NCI-H748 (cell line): ENCODE measurements around the gene FHIT.

Source experiments
- DNase-seq: peaks from one replicate; lab custom pipeline; 2025; ENCODE audit not compliant: unreplicated experiment; lab: John Stamatoyannopoulos, UW

The FHIT gene

GRCh38 chr3:59791774-59792308 is 1459.4 kb downstream of the FHIT start:
- DNase-seq = no peak

DNA sequence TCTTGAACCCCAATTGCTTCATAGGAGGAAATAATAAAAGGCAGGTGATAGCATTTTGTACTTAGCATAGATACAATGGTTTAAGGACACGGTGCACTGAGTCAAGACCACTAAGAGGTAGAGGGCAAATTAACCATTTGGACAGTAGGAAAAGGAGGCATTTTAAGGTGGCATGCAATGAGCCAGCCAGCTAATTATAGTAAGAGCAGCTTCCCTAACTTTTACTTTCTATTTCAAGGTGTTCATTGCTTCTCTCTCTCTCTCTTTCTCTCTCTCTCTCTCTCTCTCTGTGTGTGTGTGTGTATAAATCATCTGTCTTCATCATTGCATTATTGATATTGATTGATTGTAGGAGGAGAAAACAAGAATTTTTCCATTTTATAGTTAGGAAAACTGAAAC is 1461.0 kb downstream of the FHIT start:
- no peak for DNase-seq

DNA sequence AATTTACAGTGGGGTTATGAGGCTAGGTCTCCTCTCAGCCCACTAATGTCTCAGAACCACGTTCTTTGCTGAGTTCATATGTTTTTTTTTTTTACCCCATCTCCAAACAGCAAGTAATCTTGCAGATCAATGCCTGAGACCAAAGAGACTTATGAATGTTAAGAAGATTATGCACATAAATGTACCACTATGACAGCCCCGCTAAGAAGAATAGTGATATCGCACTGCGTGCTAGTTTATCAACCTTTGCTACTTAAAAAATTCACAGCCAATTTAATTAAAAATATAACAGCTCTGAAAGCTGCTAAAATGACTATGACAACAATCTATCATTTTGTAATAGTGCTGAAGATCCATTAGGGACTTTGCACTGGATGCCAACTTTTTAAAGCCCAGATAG is 1462.5 kb downstream of the FHIT start:
- no peak for DNase-seq

GRCh38 chr3:59788133-59788532 is 1463.1 kb downstream of the FHIT start:
- DNase-seq = no peak

GRCh38 chr3:59786374-59786773 is 1464.9 kb downstream of the FHIT start:
- no peak for DNase-seq

- DNase-seq = no peak
Observed at GRCh38 chr3:59784164-59784563, 1467.1 kb downstream of the FHIT start.

GRCh38 chr3:59783468-59783988 is 1467.7 kb downstream of the FHIT start:
- DNase-seq = no peak

GRCh38 chr3:59782664-59783063 is 1468.6 kb downstream of the FHIT start:
- DNase-seq = no peak

- no peak for DNase-seq
Observed at GRCh38 chr3:59780209-59780608, 1471.0 kb downstream of the FHIT start.

DNA sequence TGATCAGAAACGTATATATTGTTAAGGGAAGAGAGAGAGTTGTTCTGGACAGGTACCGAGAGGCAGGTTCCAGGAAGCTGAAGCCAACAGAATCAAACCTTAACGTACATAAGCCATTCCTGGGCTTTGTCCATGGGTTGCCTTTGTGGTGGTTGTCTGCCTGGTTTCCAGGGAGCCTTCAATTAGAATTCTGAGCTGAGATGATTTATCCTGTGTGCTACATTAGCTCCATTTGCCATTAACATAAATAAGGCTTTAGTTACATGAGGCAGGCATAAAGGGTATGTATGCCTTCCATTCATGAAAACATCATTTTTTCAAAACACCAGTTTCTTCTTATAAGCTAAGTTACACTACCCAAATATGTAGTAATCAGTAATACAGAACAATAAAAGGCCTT is 1472.0 kb downstream of the FHIT start:
- no peak for DNase-seq

GRCh38 chr3:59777667-59778077 is 1473.6 kb downstream of the FHIT start:
- no peak for DNase-seq

DNA sequence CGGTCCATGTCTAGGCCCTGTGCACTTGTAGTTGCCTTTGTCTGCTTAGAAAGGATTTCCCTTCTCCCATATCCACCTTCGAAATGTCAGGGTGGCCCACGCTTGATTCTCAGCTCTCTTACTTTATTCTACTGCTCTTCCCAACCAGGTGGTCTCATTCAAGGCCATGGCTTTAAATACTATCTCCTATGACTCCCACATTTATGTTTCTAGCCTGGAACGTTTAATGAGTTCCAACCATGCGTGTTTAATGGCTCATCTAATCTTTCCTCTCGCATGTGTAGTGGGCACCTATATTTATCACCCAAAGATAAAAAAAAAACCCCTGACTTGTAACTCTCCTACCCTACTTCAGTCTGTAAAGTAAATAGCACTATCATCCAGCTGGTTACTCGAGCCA is 1474.2 kb downstream of the FHIT start:
- no peak for DNase-seq

DNA sequence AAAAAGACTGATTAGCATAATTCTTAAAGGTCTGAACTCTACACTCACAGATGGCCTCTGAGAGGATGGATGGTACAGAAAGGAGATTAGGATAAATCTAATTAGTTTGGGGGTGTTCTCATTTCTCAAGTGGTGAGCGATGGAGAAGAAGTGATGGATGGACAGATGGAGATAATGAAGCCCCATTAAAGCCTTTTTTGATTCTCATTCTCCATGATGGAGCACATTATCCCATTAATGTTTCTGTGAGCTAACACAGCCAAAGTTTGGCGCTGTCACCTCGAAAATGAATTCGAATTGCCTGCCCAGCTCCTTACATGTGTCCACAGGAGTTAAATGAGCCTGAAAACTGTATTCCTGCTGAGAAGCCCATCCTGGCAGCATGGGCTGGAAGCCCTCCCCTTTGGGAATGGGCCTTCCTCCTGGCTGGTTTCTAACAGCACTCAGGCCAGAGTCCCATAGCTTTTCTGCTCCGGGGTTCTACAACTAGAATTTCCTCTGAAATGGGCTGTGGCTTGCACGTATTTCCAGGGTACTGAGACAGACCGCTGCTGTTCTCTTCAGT is 1475.4 kb downstream of the FHIT start:
- no peak for DNase-seq

DNA sequence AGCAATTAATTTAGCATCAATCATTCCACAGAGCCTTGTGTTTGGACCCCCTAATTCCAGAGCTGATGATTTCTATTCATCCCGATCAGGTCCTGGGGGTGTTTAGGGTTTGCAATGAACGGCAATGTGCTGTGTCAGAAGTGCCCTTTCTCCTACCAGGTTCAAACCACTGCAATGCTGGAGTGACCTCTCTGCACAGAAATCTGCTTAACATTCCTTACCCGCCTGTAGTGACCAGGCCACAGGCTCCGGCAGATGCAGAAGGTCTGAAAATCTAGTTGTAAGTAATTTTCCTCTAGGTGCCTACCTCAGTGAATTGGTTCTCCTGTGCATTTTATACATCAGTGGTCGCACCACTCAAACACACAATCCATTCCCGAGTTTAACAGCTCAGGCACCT is 1476.1 kb downstream of the FHIT start:
- DNase-seq = no peak

DNA sequence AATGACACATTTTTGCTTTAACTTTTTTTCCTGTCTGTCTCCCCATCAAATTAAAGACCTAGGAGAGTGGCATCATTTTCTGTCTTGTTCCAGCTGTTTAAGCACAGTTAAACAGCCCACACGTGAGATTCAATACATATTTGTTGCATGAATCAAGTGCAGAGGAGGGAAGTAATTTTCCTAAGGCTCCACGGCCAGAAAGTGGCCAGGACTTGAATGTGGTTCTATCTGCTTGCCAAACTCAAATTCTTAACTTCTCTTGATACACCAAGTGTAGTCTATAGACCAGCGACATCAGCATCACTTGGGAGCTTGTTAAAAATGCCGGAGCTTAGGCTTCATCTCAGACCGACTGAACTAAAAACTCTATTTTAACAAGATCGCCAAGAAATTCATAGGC is 1476.6 kb downstream of the FHIT start:
- DNase-seq = no peak

- no peak for DNase-seq
Observed at GRCh38 chr3:59774000-59774399, 1477.3 kb downstream of the FHIT start.

GRCh38 chr3:59772416-59773408 is 1478.5 kb downstream of the FHIT start:
- DNase-seq = no peak

DNA sequence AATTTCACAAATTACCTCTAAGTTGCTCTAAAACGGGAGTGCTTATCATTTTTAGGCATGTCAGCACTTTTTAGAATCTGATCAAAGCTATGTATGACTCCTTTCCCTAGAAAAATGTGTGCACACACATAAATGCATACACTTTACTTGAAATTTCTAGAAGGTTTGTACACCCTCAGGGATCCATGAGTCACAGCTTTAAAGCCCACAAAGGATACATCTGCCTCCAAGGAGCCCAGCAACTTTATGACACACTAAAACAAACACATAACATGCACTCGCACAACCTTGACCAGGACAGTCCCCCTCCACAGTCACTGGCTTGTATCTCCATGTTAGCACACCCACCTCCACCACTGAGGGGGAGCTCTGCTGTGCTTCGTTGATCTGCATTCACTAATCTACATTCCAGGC is 1479.5 kb downstream of the FHIT start:
- DNase-seq = no peak

- no peak for DNase-seq
Observed at GRCh38 chr3:59769127-59769750, 1482.0 kb downstream of the FHIT start.

DNA sequence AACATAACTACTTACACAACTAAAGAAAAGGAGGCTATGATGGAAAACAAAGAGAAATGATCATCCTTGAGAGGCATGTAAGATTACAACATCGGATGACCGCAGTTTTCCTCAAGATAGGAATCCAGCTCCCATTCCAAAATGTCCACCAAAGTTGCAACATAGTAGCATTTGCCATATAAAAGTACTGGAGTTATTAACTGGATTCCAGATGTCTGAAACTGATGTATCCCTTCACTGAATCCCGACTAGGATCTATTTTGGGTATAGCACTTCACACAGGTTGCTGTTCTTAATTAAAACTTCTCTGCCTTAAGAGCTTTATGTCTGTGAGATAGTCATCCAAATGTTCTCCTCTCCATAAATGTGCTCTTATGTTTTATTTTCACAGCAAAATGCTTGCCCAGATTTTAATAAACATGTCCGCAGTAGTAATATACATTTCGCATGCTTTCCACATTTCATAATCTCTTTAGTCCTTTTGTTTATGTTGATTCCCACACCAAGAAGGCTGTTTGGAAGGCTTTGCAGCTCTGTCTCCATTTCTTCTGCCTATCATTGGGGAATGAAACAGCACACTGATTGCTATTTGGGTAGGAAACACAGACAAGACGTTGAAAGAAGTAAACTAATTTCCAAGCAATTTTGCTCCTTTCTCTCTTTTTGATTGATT is 1484.9 kb downstream of the FHIT start:
- no peak for DNase-seq

- no peak for DNase-seq
Observed at GRCh38 chr3:59764171-59764570, 1487.1 kb downstream of the FHIT start.
